ENCODE data around the gene GALNT2. TPM values are rescaled to one million over a fixed set of nuclear protein-coding genes. Genes with fewer than 3 reads are reported as not detected.

GALNT2 gene
- total and polyA plus RNA-seq, 2 donors from 2014 or later: 20.2 to 59.2 TPM

- no peak for FAIRE-seq
Measured at GRCh38 chr1:230205719-230206198, 138.7 kb downstream of the GALNT2 start.

GRCh38 chr1:230206207-230206606, 139.2 kb downstream of the GALNT2 start:
- FAIRE-seq (no peak), DNase-seq (no peak)
- no peaks in the 10 kb centered on the region for H3K27me3 ChIP-seq (ENCODE audit: control insufficient read depth, insufficient read depth, low read length)
- H3K4me1 ChIP-seq (ENCODE audit: control insufficient read depth in 2 of 3, insufficient read depth in 2 of 3, low read depth in 1 of 3, low read length in 3 of 3): no peaks in the 10 kb centered on the region
- no peak overlapping the region for H3K9ac ChIP-seq (ENCODE audit: low read length in 3 of 3)
- TF ChIP-seq CTCF (IDR thresholded peaks at IDR 0.05; ENCODE audit: borderline replicate concordance, extremely low read depth, insufficient read depth): no peak
- H3K9me3 ChIP-seq (ENCODE audit: control insufficient read depth in 2 of 3, insufficient read depth in 1 of 3, low read length in 3 of 3): no peaks in the 10 kb centered on the region
- no peak overlapping the region for H3K27ac ChIP-seq (ENCODE audit: low read depth in 2 of 2, low read length in 2 of 2)
- intact Hi-C loops (cut with DNase I): no loop called here
- no peak overlapping the region for H3K4me3 ChIP-seq (ENCODE audit: low read length in 3 of 3)
- no peaks in the 10 kb centered on the region for H3K36me3 ChIP-seq (ENCODE audit: control insufficient read depth in 2 of 3, insufficient read depth in 3 of 3, low read length in 3 of 3)

More at GRCh38 chr1:230205719-230206198, 138.7 kb downstream of the GALNT2 start:
- H3K36me3 ChIP-seq (ENCODE audit: control insufficient read depth in 2 of 3, insufficient read depth in 3 of 3, low read length in 3 of 3): no peaks in the 10 kb centered on the region
- no peak overlapping the region for H3K27ac ChIP-seq (ENCODE audit: low read depth in 2 of 2, low read length in 2 of 2)
- H3K4me1 ChIP-seq (ENCODE audit: control insufficient read depth in 2 of 3, insufficient read depth in 2 of 3, low read depth in 1 of 3, low read length in 3 of 3): no peaks in the 10 kb centered on the region
- H3K27me3 ChIP-seq (ENCODE audit: control insufficient read depth, insufficient read depth, low read length): no peaks in the 10 kb centered on the region
- H3K4me3 ChIP-seq (ENCODE audit: low read length in 3 of 3): no peak overlapping the region
- intact Hi-C loops (cut with DNase I): no loop called here
- H3K9me3 ChIP-seq (ENCODE audit: control insufficient read depth in 2 of 3, insufficient read depth in 1 of 3, low read length in 3 of 3): no peaks in the 10 kb centered on the region
- no peak overlapping the region for H3K9ac ChIP-seq (ENCODE audit: low read length in 3 of 3)
- TF ChIP-seq CTCF (IDR thresholded peaks at IDR 0.05; ENCODE audit: borderline replicate concordance, extremely low read depth, insufficient read depth): no peak
- no peak for DNase-seq

- H3K9me3 ChIP-seq (ENCODE audit: control insufficient read depth in 2 of 3, insufficient read depth in 1 of 3, low read length in 3 of 3): no peaks in the 10 kb centered on the region
- no peak overlapping the region for H3K27ac ChIP-seq (ENCODE audit: low read depth in 2 of 2, low read length in 2 of 2)
- FAIRE-seq (no peak), DNase-seq (no peak)
- TF ChIP-seq CTCF (IDR thresholded peaks at IDR 0.05; ENCODE audit: borderline replicate concordance, extremely low read depth, insufficient read depth): no peak
- no peak overlapping the region for H3K4me3 ChIP-seq (ENCODE audit: low read length in 3 of 3)
- H3K36me3 ChIP-seq (ENCODE audit: control insufficient read depth in 2 of 3, insufficient read depth in 3 of 3, low read length in 3 of 3): no peaks in the 10 kb centered on the region
- intact Hi-C loops (cut with DNase I): no loop called here
- no peaks in the 10 kb centered on the region for H3K4me1 ChIP-seq (ENCODE audit: control insufficient read depth in 2 of 3, insufficient read depth in 2 of 3, low read depth in 1 of 3, low read length in 3 of 3)
- no peaks in the 10 kb centered on the region for H3K27me3 ChIP-seq (ENCODE audit: control insufficient read depth, insufficient read depth, low read length)
- H3K9ac ChIP-seq (ENCODE audit: low read length in 3 of 3): no peak overlapping the region
Measured at GRCh38 chr1:230206976-230207375, 139.9 kb downstream of the GALNT2 start.

- Histone ChIP-seq H3K27ac (ENCODE audit: low read depth in 2 of 2, low read length in 2 of 2) (no peak overlapping the region), H3K4me3 (ENCODE audit: low read length in 3 of 3) (no peak overlapping the region), H3K4me1 (ENCODE audit: control insufficient read depth in 2 of 3, insufficient read depth in 2 of 3, low read depth in 1 of 3, low read length in 3 of 3) (no peaks in the 10 kb centered on the region), H3K9me3 (ENCODE audit: control insufficient read depth in 2 of 3, insufficient read depth in 1 of 3, low read length in 3 of 3) (no peaks in the 10 kb centered on the region), H3K9ac (ENCODE audit: low read length in 3 of 3) (no peak overlapping the region), H3K36me3 (ENCODE audit: control insufficient read depth in 2 of 3, insufficient read depth in 3 of 3, low read length in 3 of 3) (no peaks in the 10 kb centered on the region), H3K27me3 (ENCODE audit: control insufficient read depth, insufficient read depth, low read length) (no peaks in the 10 kb centered on the region)
- intact Hi-C loops (cut with DNase I): no loop called here
- FAIRE-seq (no peak), DNase-seq (no peak)
- TF ChIP-seq CTCF (IDR thresholded peaks at IDR 0.05; ENCODE audit: borderline replicate concordance, extremely low read depth, insufficient read depth): no peak
Measured at GRCh38 chr1:230207598-230207997, 140.6 kb downstream of the GALNT2 start.

Data from kidney (tissue), 14 donors.